MCF 10A (cell line): ENCODE data around the gene MORN1. TPM values are rescaled to one million over a fixed set of nuclear protein-coding genes. Genes with fewer than 3 reads are reported as not detected.

Experiments
- BruUV-seq: library from RNA; stranded (reverse); fragments of 400-500 nt; replicated peaks from 2 replicates; lab custom pipeline; 2021; lab: Mats Ljungman, UMichigan
- CTCF ChIA-PET: fragments of 300-600 bp; sonication (Branson Sonifier 250); formaldehyde crosslinking; extraction: SDS; loops from one replicate; lab custom pipeline; 2021; ENCODE audit warnings: antibody characterized with exemption, inconsistent platforms; lab: Yijun Ruan, JAX
- POLR2A ChIA-PET: fragments of 300-600, 350-650 bp; sonication (Branson Sonifier 250); formaldehyde crosslinking; extraction: SDS; loops from one replicate; lab custom pipeline; 2020; ENCODE audit warnings: antibody characterized with exemption, inconsistent platforms; lab: Yijun Ruan, JAX
- DNase-seq: peaks from one replicate; pipeline ENCODE4 v3.0.0-alpha.2; 2018; ENCODE audit not compliant: unreplicated experiment
- H3K27ac Mint-ChIP-seq: one replicate; pipeline ENCODE4 v1.8.0; 2022; ENCODE audit warnings: mild to moderate bottlenecking, low read depth, mixed read lengths; ENCODE audit not compliant: unreplicated experiment
- H3K27me3 Mint-ChIP-seq: one replicate; pipeline ENCODE4 v1.8.0; 2022; ENCODE audit warnings: mixed read lengths; ENCODE audit not compliant: insufficient read depth, unreplicated experiment
- H3K36me3 Mint-ChIP-seq: one replicate; pipeline ENCODE4 v1.8.0; 2022; ENCODE audit warnings: mild to moderate bottlenecking, moderate library complexity, mixed read lengths; ENCODE audit not compliant: insufficient read depth, unreplicated experiment
- H3K4me1 Mint-ChIP-seq: one replicate; pipeline ENCODE4 v1.8.0; 2022; ENCODE audit warnings: mixed read lengths; ENCODE audit not compliant: insufficient read depth, unreplicated experiment
- H3K4me3 Mint-ChIP-seq: one replicate; pipeline ENCODE4 v1.8.0; 2022; ENCODE audit warnings: mild to moderate bottlenecking, moderate library complexity, mixed read lengths; ENCODE audit not compliant: unreplicated experiment
- H3K9me3 Mint-ChIP-seq: one replicate; pipeline ENCODE4 v1.8.0; 2022; ENCODE audit warnings: mixed read lengths; ENCODE audit not compliant: unreplicated experiment
- intact Hi-C: fragments of 100-400 bp; cut with micrococcal nuclease; formaldehyde crosslinking; loops from 2 replicates; pipeline ENCODE4 v1.14.1; 2022
- total RNA-seq: library from RNA; stranded (reverse); gene quantifications from 2 replicates; pipeline ENCODE4 v1.2.3, GENCODE V29; 2022
- TF ChIP-seq, protein P1 (sequence below): fragments of 200-600 bp; IDR thresholded peaks from one replicate; pipeline ENCODE4 v1.8.0; 2022; ENCODE audit warnings: antibody characterized with exemption, mild to moderate bottlenecking; ENCODE audit not compliant: unreplicated experiment

The MORN1 gene
- total RNA-seq, 1 experiment from 2014 or later = 19.4 TPM

GRCh38 chr1:2417833-2418225 is 26.5 kb upstream of the MORN1 start:
- intact Hi-C loops = no loop called here
- ChIA-PET CTCF (interaction anchor here (0.6 to 4.6 kb wide), 2 partner anchors 129 to 1128 kb away, joined by 3 to 60 read pairs; no protein-coding TSS in a partner anchor), POLR2A (interaction anchor here (1.1 kb wide), 1 partner anchor 115 kb away, joined by 5 read pairs; no protein-coding TSS in a partner anchor)
- Mint-ChIP-seq H3K27ac (no peak overlapping the region), H3K4me1 (peaks cover 8% of the 10 kb centered on the region), H3K9me3 (peaks cover under 1% of the 10 kb centered on the region), H3K36me3 (no peaks in the 10 kb centered on the region), H3K27me3 (peaks cover 13% of the 10 kb centered on the region), H3K4me3 (no peak overlapping the region)
- DNase-seq = no peak
- TF ChIP-seq, protein P1, sequence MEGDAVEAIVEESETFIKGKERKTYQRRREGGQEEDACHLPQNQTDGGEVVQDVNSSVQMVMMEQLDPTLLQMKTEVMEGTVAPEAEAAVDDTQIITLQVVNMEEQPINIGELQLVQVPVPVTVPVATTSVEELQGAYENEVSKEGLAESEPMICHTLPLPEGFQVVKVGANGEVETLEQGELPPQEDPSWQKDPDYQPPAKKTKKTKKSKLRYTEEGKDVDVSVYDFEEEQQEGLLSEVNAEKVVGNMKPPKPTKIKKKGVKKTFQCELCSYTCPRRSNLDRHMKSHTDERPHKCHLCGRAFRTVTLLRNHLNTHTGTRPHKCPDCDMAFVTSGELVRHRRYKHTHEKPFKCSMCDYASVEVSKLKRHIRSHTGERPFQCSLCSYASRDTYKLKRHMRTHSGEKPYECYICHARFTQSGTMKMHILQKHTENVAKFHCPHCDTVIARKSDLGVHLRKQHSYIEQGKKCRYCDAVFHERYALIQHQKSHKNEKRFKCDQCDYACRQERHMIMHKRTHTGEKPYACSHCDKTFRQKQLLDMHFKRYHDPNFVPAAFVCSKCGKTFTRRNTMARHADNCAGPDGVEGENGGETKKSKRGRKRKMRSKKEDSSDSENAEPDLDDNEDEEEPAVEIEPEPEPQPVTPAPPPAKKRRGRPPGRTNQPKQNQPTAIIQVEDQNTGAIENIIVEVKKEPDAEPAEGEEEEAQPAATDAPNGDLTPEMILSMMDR = no peak
- no TSS peak for BruUV-seq

DNA sequence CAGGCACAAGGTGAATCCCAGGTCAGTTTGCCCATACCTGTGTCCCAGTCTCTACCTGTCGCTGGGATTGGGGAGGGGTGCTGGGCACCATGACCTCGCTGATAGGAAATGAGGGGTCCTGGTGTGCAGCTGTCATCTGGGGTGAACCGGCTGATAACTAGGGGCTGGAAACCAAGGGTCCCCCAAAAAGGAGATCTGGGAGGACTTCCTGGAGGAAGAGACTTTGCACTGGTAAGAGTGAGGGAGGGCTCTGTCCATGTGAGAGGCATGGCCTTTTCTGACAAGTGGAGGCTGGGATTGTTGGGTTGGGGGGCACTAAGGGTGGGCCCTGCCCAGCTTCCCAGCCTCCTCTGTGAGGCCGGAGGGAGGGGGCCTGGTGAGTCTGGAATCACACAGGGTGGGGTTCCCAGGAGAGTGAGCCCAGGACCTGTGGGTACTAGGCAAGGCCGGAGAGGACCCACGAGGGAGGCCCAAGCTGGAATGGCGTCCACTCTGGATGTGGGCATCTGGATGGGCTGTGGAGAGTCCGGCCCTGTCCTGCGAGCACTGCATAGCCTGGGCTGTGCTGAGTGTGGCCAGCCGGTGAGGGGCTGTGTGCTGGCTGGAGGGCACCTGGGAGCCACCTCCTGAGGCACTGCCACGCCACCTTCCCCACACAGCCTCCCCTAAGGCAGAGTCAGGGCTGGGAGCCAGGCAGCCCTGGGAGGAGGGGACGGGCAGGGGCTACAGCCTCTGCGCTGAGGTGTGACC is 25.9 kb upstream of the MORN1 start:
- Mint-ChIP-seq H3K4me1 (peaks cover 8% of the 10 kb centered on the region), H3K27ac (no peak overlapping the region), H3K9me3 (no peaks in the 10 kb centered on the region), H3K27me3 (peaks cover 13% of the 10 kb centered on the region), H3K4me3 (no peak overlapping the region), H3K36me3 (no peaks in the 10 kb centered on the region)
- no TSS peak for BruUV-seq
- TF ChIP-seq, protein P1 = no peak
- ChIA-PET POLR2A (interaction anchor here (1.1 kb wide), 1 partner anchor 116 kb away, joined by 5 read pairs; no protein-coding TSS in a partner anchor), CTCF (interaction anchor here (0.6 to 4.6 kb wide), 3 partner anchors 130 to 1446 kb away, joined by 3 to 60 read pairs (median 4); no protein-coding TSS in a partner anchor)
- DNase-seq = no peak
- intact Hi-C loops = no loop called here

GRCh38 chr1:2416403-2416802 is 25.0 kb upstream of the MORN1 start:
- Mint-ChIP-seq H3K27me3 (peaks cover 13% of the 10 kb centered on the region), H3K9me3 (no peaks in the 10 kb centered on the region), H3K27ac (no peak overlapping the region), H3K36me3 (no peaks in the 10 kb centered on the region), H3K4me1 (peaks cover 8% of the 10 kb centered on the region), H3K4me3 (no peak overlapping the region)
- CTCF ChIA-PET = interaction anchor here (0.5 to 4.6 kb wide), 8 partner anchors 9 to 1445 kb away, joined by 3 to 60 read pairs (median 6); no protein-coding TSS in a partner anchor
- intact Hi-C loops = no loop called here
- POLR2A ChIA-PET = no interaction called here
- TF ChIP-seq, protein P1 = no peak
- DNase-seq = no peak
- no TSS peak for BruUV-seq

- BruUV-seq = no TSS peak
- Mint-ChIP-seq H3K36me3 (no peaks in the 10 kb centered on the region), H3K4me1 (peaks cover 8% of the 10 kb centered on the region), H3K27me3 (peaks cover 13% of the 10 kb centered on the region), H3K9me3 (no peaks in the 10 kb centered on the region), H3K4me3 (no peak overlapping the region), H3K27ac (no peak overlapping the region)
- intact Hi-C loops = loop anchor here (2.0 kb wide), 1 partner anchor 1009 kb away; no protein-coding TSS in a partner anchor
- DNase-seq = no peak
- ChIA-PET POLR2A (no interaction called here), CTCF (interaction anchor here (0.5 to 4.6 kb wide), 10 partner anchors 10 to 1445 kb away, joined by 3 to 60 read pairs (median 4); no protein-coding TSS in a partner anchor)
- TF ChIP-seq, protein P1 = no peak
Measured at GRCh38 chr1:2415801-2416208, 24.5 kb upstream of the MORN1 start.
